ENCODE results near the gene ZFR.

- TF ChIP-seq CTCF (optimal IDR thresholded peaks at IDR 0.05 in 1 of 3, IDR thresholded peaks at IDR 0.05 in 1 of 3, conservative IDR thresholded peaks at IDR 0.05 in 1 of 3; ENCODE audit: extremely low read depth in 1 of 3, insufficient read depth in 2 of 3, low read length in 3 of 3) = no peak
- no peak for TF ChIP-seq EZH2 (IDR thresholded peaks at IDR 0.05; ENCODE audit: low read length)
Observed at GRCh38 chr5:32454821-32455220, 10.3 kb upstream of the ZFR start.

Data from keratinocyte (primary cell).